Measurements from ENCODE around the gene COL6A2.
"Not testable (repeated sequence)": the region's sequence is repeated elsewhere in the genome, so short reads cannot be mapped to it uniquely, and the experiment has no call there.

The COL6A2 gene

GRCh38 chr21:46165098-46165497, 67.2 kb downstream of the COL6A2 start:
- no peaks in the 10 kb centered on the region for H3K27me3 ChIP-seq (ENCODE audit: control insufficient read depth in 2 of 2, insufficient read depth in 2 of 2, low read length in 2 of 2)
- no peak overlapping the region for H3K9ac ChIP-seq (ENCODE audit: low read depth in 1 of 2, low read length in 2 of 2)
- no peak overlapping the region for H3K4me3 ChIP-seq (ENCODE audit: low read length in 2 of 2)
- H3K4me1 ChIP-seq (ENCODE audit: control insufficient read depth in 2 of 2, insufficient read depth in 2 of 2, low read length in 2 of 2), result no peaks in the 10 kb centered on the region
- H3K36me3 ChIP-seq (ENCODE audit: control insufficient read depth in 2 of 2, insufficient read depth in 2 of 2, low read length in 2 of 2), result no peaks in the 10 kb centered on the region
- no peaks in the 10 kb centered on the region for H3K9me3 ChIP-seq (ENCODE audit: control insufficient read depth in 2 of 2, low read length in 2 of 2)
- H3K27ac ChIP-seq (ENCODE audit: low read depth in 2 of 2, low read length in 2 of 2), result no peak overlapping the region

GRCh38 chr21:46168238-46168637, 70.3 kb downstream of the COL6A2 start:
- Histone ChIP-seq H3K4me1 (ENCODE audit: control insufficient read depth in 2 of 2, insufficient read depth in 2 of 2, low read length in 2 of 2) (no peaks in the 10 kb centered on the region), H3K9ac (ENCODE audit: low read depth in 1 of 2, low read length in 2 of 2) (no peak overlapping the region), H3K27me3 (ENCODE audit: control insufficient read depth in 2 of 2, insufficient read depth in 2 of 2, low read length in 2 of 2) (no peaks in the 10 kb centered on the region), H3K36me3 (ENCODE audit: control insufficient read depth in 2 of 2, insufficient read depth in 2 of 2, low read length in 2 of 2) (no peaks in the 10 kb centered on the region), H3K4me3 (ENCODE audit: low read length in 2 of 2) (no peak overlapping the region), H3K27ac (ENCODE audit: low read depth in 2 of 2, low read length in 2 of 2) (no peak overlapping the region), H3K9me3 (ENCODE audit: control insufficient read depth in 2 of 2, low read length in 2 of 2) (no peaks in the 10 kb centered on the region)

DNA sequence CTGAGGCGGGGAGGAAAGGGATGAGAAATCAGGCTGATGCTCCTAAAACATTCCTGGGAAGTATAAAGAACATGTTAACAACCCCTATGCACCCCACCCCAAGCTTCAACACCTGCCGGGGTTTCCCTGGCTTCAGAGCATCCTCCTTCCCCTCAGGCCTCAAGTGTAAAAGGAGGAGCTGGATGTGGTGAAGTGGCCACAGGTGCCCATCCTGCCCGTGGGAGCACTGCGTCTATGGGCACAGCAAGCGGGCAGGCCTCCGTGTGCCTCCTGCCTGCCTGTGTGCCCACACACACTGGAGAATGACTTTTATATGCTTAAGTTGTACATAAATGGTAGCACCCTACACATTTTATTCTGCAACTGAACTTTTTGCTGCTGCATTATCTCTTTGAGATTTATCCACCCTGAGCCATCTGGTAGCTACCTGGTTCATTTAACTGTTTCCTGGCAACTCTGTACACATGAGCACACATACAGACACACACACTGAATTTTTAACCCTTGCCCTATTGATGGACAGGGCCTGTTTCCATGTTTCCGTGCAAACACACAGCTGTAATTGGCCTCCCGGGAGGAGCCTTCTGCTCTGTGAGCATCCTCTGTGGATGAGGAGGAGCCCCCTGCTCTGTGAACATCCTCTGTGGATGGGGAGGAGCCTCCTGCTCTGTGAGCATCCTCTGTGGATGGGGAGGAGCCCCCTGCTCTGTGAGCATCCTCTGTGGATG, 70.9 kb downstream of the COL6A2 start:
- H3K4me1 ChIP-seq (ENCODE audit: control insufficient read depth in 2 of 2, insufficient read depth in 2 of 2, low read length in 2 of 2), result no peaks in the 10 kb centered on the region
- no peaks in the 10 kb centered on the region for H3K27me3 ChIP-seq (ENCODE audit: control insufficient read depth in 2 of 2, insufficient read depth in 2 of 2, low read length in 2 of 2)
- no peak overlapping the region for H3K27ac ChIP-seq (ENCODE audit: low read depth in 2 of 2, low read length in 2 of 2)
- H3K9ac ChIP-seq (ENCODE audit: low read depth in 1 of 2, low read length in 2 of 2), result no peak overlapping the region
- H3K4me3 ChIP-seq (ENCODE audit: low read length in 2 of 2), result no peak overlapping the region
- H3K36me3 ChIP-seq (ENCODE audit: control insufficient read depth in 2 of 2, insufficient read depth in 2 of 2, low read length in 2 of 2), result no peaks in the 10 kb centered on the region
- H3K9me3 ChIP-seq (ENCODE audit: control insufficient read depth in 2 of 2, low read length in 2 of 2), result no peaks in the 10 kb centered on the region

GRCh38 chr21:46170436-46171193, 72.7 kb downstream of the COL6A2 start:
- not testable (repeated sequence) for H3K27me3 ChIP-seq (ENCODE audit: control insufficient read depth in 2 of 2, insufficient read depth in 2 of 2, low read length in 2 of 2); H3K9me3 ChIP-seq (ENCODE audit: control insufficient read depth in 2 of 2, low read length in 2 of 2); H3K4me1 ChIP-seq (ENCODE audit: control insufficient read depth in 2 of 2, insufficient read depth in 2 of 2, low read length in 2 of 2); H3K36me3 ChIP-seq (ENCODE audit: control insufficient read depth in 2 of 2, insufficient read depth in 2 of 2, low read length in 2 of 2); H3K4me3 ChIP-seq (ENCODE audit: low read length in 2 of 2); H3K27ac ChIP-seq (ENCODE audit: low read depth in 2 of 2, low read length in 2 of 2); H3K9ac ChIP-seq (ENCODE audit: low read depth in 1 of 2, low read length in 2 of 2)

GRCh38 chr21:46171585-46171984, 73.7 kb downstream of the COL6A2 start:
- H3K9ac ChIP-seq (ENCODE audit: low read depth in 1 of 2, low read length in 2 of 2), result no peak overlapping the region
- no peaks in the 10 kb centered on the region for H3K27me3 ChIP-seq (ENCODE audit: control insufficient read depth in 2 of 2, insufficient read depth in 2 of 2, low read length in 2 of 2)
- H3K4me3 ChIP-seq (ENCODE audit: low read length in 2 of 2), result no peak overlapping the region
- H3K36me3 ChIP-seq (ENCODE audit: control insufficient read depth in 2 of 2, insufficient read depth in 2 of 2, low read length in 2 of 2), result no peaks in the 10 kb centered on the region
- no peak overlapping the region for H3K27ac ChIP-seq (ENCODE audit: low read depth in 2 of 2, low read length in 2 of 2)
- no peaks in the 10 kb centered on the region for H3K4me1 ChIP-seq (ENCODE audit: control insufficient read depth in 2 of 2, insufficient read depth in 2 of 2, low read length in 2 of 2)
- H3K9me3 ChIP-seq (ENCODE audit: control insufficient read depth in 2 of 2, low read length in 2 of 2), result no peaks in the 10 kb centered on the region

DNA sequence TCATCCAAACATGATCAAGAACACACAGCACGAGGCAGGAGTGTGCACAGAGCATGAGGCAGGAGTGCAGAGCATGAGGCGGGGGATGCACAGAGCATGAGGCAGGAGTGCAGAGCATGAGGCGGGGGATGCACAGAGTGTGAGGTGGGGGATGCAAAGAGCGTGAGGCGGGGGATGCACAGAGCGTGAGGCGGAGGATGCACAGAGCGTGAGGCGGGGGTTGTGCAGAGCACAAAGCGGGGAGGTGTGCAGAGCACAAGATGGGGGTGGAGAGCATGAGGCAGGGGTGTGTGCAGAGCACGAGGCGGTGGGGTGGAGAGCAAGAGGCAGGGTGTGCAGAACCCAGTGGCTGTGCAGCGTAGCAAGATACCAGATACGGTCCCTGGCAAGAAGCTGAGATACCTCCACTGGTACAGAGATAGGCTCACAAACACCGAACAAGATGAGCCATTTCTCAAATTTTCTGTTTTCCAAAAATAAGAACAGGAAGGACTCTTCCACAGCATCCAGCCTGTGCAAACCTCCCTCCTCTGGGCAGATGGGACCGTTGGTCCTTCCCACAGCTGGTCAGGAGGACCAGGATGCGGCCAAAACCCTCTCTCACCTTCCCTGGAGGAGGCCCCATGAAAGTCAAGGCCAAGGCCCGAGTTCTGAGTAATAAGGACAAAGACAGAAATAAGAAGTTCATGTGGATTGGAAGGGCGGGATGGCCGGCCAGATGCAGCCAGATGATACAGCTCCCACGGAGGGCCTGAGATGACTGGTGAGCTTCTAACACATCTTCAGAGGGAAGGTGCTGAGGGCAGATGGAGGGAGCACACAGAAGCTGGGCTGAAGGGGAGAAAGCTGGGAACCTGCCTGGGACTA, 74.3 kb downstream of the COL6A2 start:
- no peak overlapping the region for H3K27ac ChIP-seq (ENCODE audit: low read depth in 2 of 2, low read length in 2 of 2)
- H3K9ac ChIP-seq (ENCODE audit: low read depth in 1 of 2, low read length in 2 of 2), result no peak overlapping the region
- H3K4me3 ChIP-seq (ENCODE audit: low read length in 2 of 2), result no peak overlapping the region
- no peaks in the 10 kb centered on the region for H3K4me1 ChIP-seq (ENCODE audit: control insufficient read depth in 2 of 2, insufficient read depth in 2 of 2, low read length in 2 of 2)
- no peaks in the 10 kb centered on the region for H3K9me3 ChIP-seq (ENCODE audit: control insufficient read depth in 2 of 2, low read length in 2 of 2)
- no peaks in the 10 kb centered on the region for H3K27me3 ChIP-seq (ENCODE audit: control insufficient read depth in 2 of 2, insufficient read depth in 2 of 2, low read length in 2 of 2)
- H3K36me3 ChIP-seq (ENCODE audit: control insufficient read depth in 2 of 2, insufficient read depth in 2 of 2, low read length in 2 of 2), result no peaks in the 10 kb centered on the region

GRCh38 chr21:46172863-46173528, 75.1 kb downstream of the COL6A2 start:
- H3K27me3 ChIP-seq (ENCODE audit: control insufficient read depth in 2 of 2, insufficient read depth in 2 of 2, low read length in 2 of 2), result no peaks in the 10 kb centered on the region
- no peaks in the 10 kb centered on the region for H3K36me3 ChIP-seq (ENCODE audit: control insufficient read depth in 2 of 2, insufficient read depth in 2 of 2, low read length in 2 of 2)
- H3K27ac ChIP-seq (ENCODE audit: low read depth in 2 of 2, low read length in 2 of 2), result no peak overlapping the region
- no peaks in the 10 kb centered on the region for H3K9me3 ChIP-seq (ENCODE audit: control insufficient read depth in 2 of 2, low read length in 2 of 2)
- H3K4me1 ChIP-seq (ENCODE audit: control insufficient read depth in 2 of 2, insufficient read depth in 2 of 2, low read length in 2 of 2), result no peaks in the 10 kb centered on the region
- no peak overlapping the region for H3K4me3 ChIP-seq (ENCODE audit: low read length in 2 of 2)
- no peak overlapping the region for H3K9ac ChIP-seq (ENCODE audit: low read depth in 1 of 2, low read length in 2 of 2)

GRCh38 chr21:46173573-46173972, 75.7 kb downstream of the COL6A2 start:
- no peaks in the 10 kb centered on the region for H3K4me1 ChIP-seq (ENCODE audit: control insufficient read depth in 2 of 2, insufficient read depth in 2 of 2, low read length in 2 of 2)
- H3K4me3 ChIP-seq (ENCODE audit: low read length in 2 of 2), result no peak overlapping the region
- H3K9me3 ChIP-seq (ENCODE audit: control insufficient read depth in 2 of 2, low read length in 2 of 2), result no peaks in the 10 kb centered on the region
- no peak overlapping the region for H3K27ac ChIP-seq (ENCODE audit: low read depth in 2 of 2, low read length in 2 of 2)
- H3K9ac ChIP-seq (ENCODE audit: low read depth in 1 of 2, low read length in 2 of 2), result no peak overlapping the region
- H3K27me3 ChIP-seq (ENCODE audit: control insufficient read depth in 2 of 2, insufficient read depth in 2 of 2, low read length in 2 of 2), result no peaks in the 10 kb centered on the region
- H3K36me3 ChIP-seq (ENCODE audit: control insufficient read depth in 2 of 2, insufficient read depth in 2 of 2, low read length in 2 of 2), result no peaks in the 10 kb centered on the region

GRCh38 chr21:46176443-46177129, 78.7 kb downstream of the COL6A2 start:
- H3K27me3 ChIP-seq (ENCODE audit: control insufficient read depth in 2 of 2, insufficient read depth in 2 of 2, low read length in 2 of 2); H3K9ac ChIP-seq (ENCODE audit: low read depth in 1 of 2, low read length in 2 of 2); H3K4me1 ChIP-seq (ENCODE audit: control insufficient read depth in 2 of 2, insufficient read depth in 2 of 2, low read length in 2 of 2); H3K9me3 ChIP-seq (ENCODE audit: control insufficient read depth in 2 of 2, low read length in 2 of 2); H3K4me3 ChIP-seq (ENCODE audit: low read length in 2 of 2); H3K36me3 ChIP-seq (ENCODE audit: control insufficient read depth in 2 of 2, insufficient read depth in 2 of 2, low read length in 2 of 2); H3K27ac ChIP-seq (ENCODE audit: low read depth in 2 of 2, low read length in 2 of 2): not testable (repeated sequence)
